ENCODE results near the gene SLC22A7.
A peak's percentile ranks its signal among the peaks of the same experiment; 100 is the strongest.

The SLC22A7 gene

DNA sequence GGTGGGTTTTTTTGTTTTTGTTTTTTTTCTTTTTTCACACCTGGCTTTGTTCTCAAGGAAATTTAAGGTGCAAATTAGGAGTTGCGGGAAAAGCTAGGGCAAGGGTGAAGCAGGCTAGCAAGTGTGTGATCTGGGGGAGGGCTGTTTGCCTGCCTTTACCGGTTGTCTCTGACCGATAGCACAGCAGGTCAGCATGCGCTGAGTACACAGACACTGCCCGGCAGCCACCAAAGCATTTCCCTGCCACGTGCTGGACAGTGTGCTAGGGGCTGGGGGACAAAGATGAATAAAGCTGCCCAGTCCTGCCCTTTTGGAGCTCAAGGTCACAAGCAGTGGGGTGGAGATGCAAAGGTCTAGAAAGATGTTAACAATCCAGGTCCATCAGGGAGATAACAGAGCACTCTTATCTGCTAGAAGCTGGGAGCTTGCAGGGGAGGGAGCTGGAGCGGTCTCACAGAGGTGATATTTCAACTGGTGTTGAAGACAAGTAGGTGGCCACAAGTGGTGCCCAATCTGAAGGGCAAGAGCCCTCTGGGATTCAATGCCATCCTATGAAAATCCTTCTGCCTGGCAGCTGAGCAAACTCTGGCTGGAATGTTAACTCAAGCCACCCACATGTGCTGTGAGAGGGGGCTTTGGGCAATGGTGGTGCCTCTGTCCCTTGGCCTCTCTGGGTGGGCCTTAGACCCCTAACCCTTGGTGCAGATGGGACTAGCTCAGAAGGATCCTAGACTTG is 30.3 kb upstream of the SLC22A7 start:
- TF ChIP-seq CTCF (conservative IDR thresholded peaks at IDR 0.05; ENCODE audit: low read depth, low read length): no peak
- no peak overlapping the region for H3K4me3 ChIP-seq (ENCODE audit: low read depth, low read length)
- no peak for DNase-seq (ENCODE audit: low read depth)

- TF ChIP-seq CTCF (conservative IDR thresholded peaks at IDR 0.05; ENCODE audit: low read depth, low read length): no peak
- no peak overlapping the region for H3K4me3 ChIP-seq (ENCODE audit: low read depth, low read length)
- DNase-seq (ENCODE audit: low read depth): no peak
These were observed 29.7 kb upstream of the SLC22A7 start for GRCh38 chr6:43268355-43268700.

DNA sequence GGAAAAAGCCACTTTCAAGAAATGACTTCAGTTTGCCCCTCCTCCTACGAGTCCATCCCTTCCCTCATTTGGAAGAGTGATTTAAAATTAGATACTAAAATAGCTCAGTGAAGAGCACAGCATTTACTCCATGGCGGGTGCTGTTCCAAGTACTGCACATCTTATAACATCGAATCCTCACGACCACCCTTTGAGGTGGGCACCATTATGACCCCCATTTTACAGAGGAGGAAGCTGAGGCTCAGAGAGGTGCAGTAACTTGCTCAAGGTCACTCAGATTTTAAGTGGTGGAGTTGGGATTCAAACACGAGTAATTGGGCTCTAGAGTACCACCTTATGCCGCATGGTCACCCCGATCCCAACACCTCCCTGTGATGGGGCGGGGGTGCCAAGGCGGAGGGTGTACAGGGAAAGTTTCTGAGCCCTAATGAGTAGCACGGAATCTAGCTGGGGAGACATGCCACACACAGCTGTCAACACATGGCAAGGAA is 29.2 kb upstream of the SLC22A7 start:
- no peak for TF ChIP-seq CTCF (conservative IDR thresholded peaks at IDR 0.05; ENCODE audit: low read depth, low read length)
- no peak overlapping the region for H3K4me3 ChIP-seq (ENCODE audit: low read depth, low read length)
- no peak for DNase-seq (ENCODE audit: low read depth)

GRCh38 chr6:43269273-43270007 is 28.6 kb upstream of the SLC22A7 start:
- TF ChIP-seq CTCF (conservative IDR thresholded peaks at IDR 0.05; ENCODE audit: low read depth, low read length): no peak
- peak overlapping the region; percentile 29 for H3K4me3 ChIP-seq (ENCODE audit: low read depth, low read length)
- DNase-seq (ENCODE audit: low read depth): no peak

DNA sequence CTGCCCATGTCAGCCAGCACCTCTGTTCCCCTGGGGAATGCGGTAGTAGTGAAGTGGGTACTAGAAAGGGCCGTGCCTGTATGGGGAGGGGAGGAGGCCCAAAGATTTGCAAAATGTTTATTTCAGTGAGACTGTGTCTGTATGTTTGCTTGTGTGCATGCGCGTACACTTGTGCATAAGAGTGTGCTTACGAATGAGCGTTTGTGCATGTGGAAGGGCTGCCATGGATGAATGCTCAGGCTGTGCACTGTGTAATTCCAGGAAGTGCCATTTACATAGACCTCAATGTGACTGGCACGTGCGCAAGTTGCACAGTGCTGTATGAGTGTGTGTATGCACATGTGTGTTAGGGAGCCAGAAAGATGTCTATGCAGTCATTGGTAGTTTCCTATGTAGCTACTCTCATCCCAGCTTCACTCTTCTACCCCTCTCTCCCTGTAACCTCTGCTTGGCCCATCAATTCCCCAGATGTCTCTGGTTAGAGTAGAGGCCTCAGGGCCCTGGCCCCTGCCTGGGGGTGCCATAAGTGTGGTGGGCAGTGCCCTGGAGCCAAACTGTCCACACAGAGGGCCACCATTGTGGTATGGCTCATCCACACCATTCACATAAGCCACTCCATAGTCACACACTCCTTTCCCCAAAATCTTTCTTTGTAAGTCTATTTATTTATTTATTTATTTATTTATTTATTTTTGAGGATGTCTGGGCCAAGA is 26.8 kb upstream of the SLC22A7 start:
- no peak overlapping the region for H3K4me3 ChIP-seq (ENCODE audit: low read depth, low read length)
- no peak for TF ChIP-seq CTCF (conservative IDR thresholded peaks at IDR 0.05; ENCODE audit: low read depth, low read length)
- no peak for DNase-seq (ENCODE audit: low read depth)

- no peak for DNase-seq (ENCODE audit: low read depth)
- H3K4me3 ChIP-seq (ENCODE audit: low read depth, low read length): no peak overlapping the region
- no peak for TF ChIP-seq CTCF (conservative IDR thresholded peaks at IDR 0.05; ENCODE audit: low read depth, low read length)
These were observed 26.1 kb upstream of the SLC22A7 start for GRCh38 chr6:43271944-43272343.

All from choroid plexus epithelial cell (primary cell).